Bone marrow (tissue), 2 donors: ENCODE results near the gene POLR2H.

Experiments
- DNase-seq, 2 donors: peaks; one replicate each; lab custom pipeline; 2025; lab: John Stamatoyannopoulos, UW

Gene POLR2H

GRCh38 chr3:184387174-184387714 lies 25.7 kb downstream of the POLR2H start:
- no peak for DNase-seq

GRCh38 chr3:184388164-184388935 lies 26.8 kb downstream of the POLR2H start:
- no peak for DNase-seq

- DNase-seq: no peak
Observed at GRCh38 chr3:184388936-184389230, 27.4 kb downstream of the POLR2H start.

GRCh38 chr3:184389384-184389783 lies 27.9 kb downstream of the POLR2H start:
- no peak for DNase-seq

- DNase-seq: no peak
Observed at GRCh38 chr3:184389935-184390528, 28.5 kb downstream of the POLR2H start.

- DNase-seq: no peak
Observed at GRCh38 chr3:184391266-184391665, 29.8 kb downstream of the POLR2H start.

GRCh38 chr3:184395320-184395660 lies 33.8 kb downstream of the POLR2H start:
- no peak for DNase-seq

GRCh38 chr3:184399410-184399809 lies 37.9 kb downstream of the POLR2H start:
- DNase-seq: no peak

- DNase-seq: no peak
Observed at GRCh38 chr3:184405075-184406030, 43.8 kb downstream of the POLR2H start.

- no peak for DNase-seq
Observed at GRCh38 chr3:184409331-184409926, 47.9 kb downstream of the POLR2H start.

GRCh38 chr3:184409946-184410500 lies 48.5 kb downstream of the POLR2H start:
- DNase-seq: no peak

- no peak for DNase-seq
Observed at GRCh38 chr3:184414418-184415202, 53.1 kb downstream of the POLR2H start.

- DNase-seq: no peak
Observed at GRCh38 chr3:184415203-184415490, 53.6 kb downstream of the POLR2H start.

- DNase-seq: peak; percentile 16 to 55
Observed at GRCh38 chr3:184417619-184418327, 56.3 kb downstream of the POLR2H start.
